ENCODE results near the gene FLYWCH2.

FLYWCH2 gene

GRCh38 chr16:2882650-2883457 lies at the start of gene FLYWCH2:
Gene FLYWCH2 (plus strand): TSS chr16:2883215. CDS start chr16:2896450, 13,235 bp downstream.
- peak; percentile 99 for DNase-seq

GRCh38 chr16:2833776-2834175 lies 49.2 kb upstream of the FLYWCH2 start:
- DNase-seq: no peak

- DNase-seq: no peak
These were observed 48.0 kb upstream of the FLYWCH2 start for GRCh38 chr16:2834968-2835367.

- DNase-seq: no peak
These were observed 47.1 kb upstream of the FLYWCH2 start for GRCh38 chr16:2835638-2836493.

GRCh38 chr16:2836646-2837508 lies 46.1 kb upstream of the FLYWCH2 start:
- DNase-seq: no peak

GRCh38 chr16:2838928-2839327 lies 44.1 kb upstream of the FLYWCH2 start:
- peak; percentile 58 for DNase-seq

- DNase-seq: no peak
These were observed 43.2 kb upstream of the FLYWCH2 start for GRCh38 chr16:2839650-2840450.

GRCh38 chr16:2840914-2841313 lies 42.1 kb upstream of the FLYWCH2 start:
- DNase-seq: no peak

GRCh38 chr16:2841606-2842339 lies 41.2 kb upstream of the FLYWCH2 start:
- no peak for DNase-seq

GRCh38 chr16:2842340-2843000 lies 40.5 kb upstream of the FLYWCH2 start:
- DNase-seq: peak; percentile 85

GRCh38 chr16:2843526-2843925 lies 39.5 kb upstream of the FLYWCH2 start:
- no peak for DNase-seq

- no peak for DNase-seq
These were observed 37.9 kb upstream of the FLYWCH2 start for GRCh38 chr16:2845116-2845515.

GRCh38 chr16:2846511-2847310 lies 36.3 kb upstream of the FLYWCH2 start:
- no peak for DNase-seq

GRCh38 chr16:2848933-2849725 lies 33.9 kb upstream of the FLYWCH2 start:
- no peak for DNase-seq

- DNase-seq: no peak
These were observed 30.8 kb upstream of the FLYWCH2 start for GRCh38 chr16:2852003-2852730.

- DNase-seq: no peak
These were observed 30.1 kb upstream of the FLYWCH2 start for GRCh38 chr16:2852731-2853507.

GRCh38 chr16:2853531-2854073 lies 29.4 kb upstream of the FLYWCH2 start:
- no peak for DNase-seq
